Measurements from ENCODE around the gene BASP1. TPM values are rescaled to one million over a fixed set of nuclear protein-coding genes. Genes with fewer than 3 reads are reported as not detected.
"Not testable (repeated sequence)": the region's sequence is repeated elsewhere in the genome, so short reads cannot be mapped to it uniquely, and the experiment has no call there.

BASP1 gene
- total RNA-seq, 1 donor from 2014 or later, result 82.6 TPM

DNA sequence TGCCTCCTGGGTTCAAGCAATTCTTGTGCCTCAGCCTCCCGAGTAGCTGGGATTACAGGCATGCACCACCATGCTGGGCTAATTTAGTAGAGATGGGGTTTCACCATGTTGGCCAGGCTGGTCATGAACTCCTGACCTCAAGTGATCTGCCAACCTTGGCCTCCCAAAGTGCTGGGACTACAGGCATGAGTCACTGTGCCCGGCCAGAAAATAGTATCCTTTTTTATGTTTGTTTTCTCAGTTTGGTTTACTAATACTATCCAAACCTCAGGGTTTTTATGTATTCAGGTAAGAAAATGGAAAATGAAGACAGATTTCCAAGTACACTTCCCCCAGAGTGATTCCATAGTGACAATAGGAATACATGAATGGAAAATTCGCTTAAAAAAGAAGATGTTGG is 101.7 kb downstream of the BASP1 start:
- DNase-seq (ENCODE audit: low read depth), result not testable (repeated sequence)

DNA sequence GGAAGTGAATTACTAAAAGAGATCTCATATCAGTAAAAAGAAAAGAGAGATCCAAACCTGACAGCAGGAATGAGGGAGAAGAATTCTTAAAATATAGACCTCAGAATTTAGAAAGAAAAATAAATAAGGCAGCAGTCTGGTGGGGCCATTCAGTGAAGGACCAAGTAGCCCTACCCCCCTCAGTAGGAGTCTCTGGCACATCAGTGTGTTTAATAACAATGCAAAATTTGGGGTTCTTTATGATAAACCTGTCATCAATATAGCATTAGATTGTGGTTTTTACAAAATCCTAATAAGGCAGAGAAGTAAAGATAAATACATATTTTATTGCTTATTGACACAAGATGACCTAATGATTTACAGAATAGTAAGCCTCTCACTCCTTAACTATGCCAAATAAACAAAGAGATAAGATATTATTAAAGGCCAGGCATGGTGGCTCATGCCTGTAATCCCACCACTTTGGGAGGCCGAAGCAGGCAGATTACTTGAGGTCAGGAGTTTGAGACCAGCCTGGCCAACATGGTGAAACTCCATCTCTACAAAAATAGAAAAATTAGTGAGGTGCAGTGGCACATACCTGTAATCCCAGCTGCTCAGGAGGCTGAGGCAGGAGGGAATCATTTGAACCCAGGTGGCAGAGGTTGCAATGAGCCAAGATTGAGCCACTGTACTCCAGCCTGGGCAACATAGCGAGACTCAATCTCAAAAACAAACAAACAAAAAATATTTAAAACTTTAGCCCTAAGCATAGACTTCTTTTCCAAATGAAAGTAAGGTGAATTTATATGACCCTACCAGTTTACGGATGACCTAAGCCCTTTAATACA is 108.6 kb downstream of the BASP1 start:
- DNase-seq (ENCODE audit: low read depth), result no peak

Data from renal cortical epithelial cell (primary cell).